ENCODE results near the gene NPY1R. TPM values are rescaled to one million over a fixed set of nuclear protein-coding genes. Genes with fewer than 3 reads are reported as not detected.

Gene NPY1R
- polyA plus RNA-seq, 3 donors, result not detected

DNA sequence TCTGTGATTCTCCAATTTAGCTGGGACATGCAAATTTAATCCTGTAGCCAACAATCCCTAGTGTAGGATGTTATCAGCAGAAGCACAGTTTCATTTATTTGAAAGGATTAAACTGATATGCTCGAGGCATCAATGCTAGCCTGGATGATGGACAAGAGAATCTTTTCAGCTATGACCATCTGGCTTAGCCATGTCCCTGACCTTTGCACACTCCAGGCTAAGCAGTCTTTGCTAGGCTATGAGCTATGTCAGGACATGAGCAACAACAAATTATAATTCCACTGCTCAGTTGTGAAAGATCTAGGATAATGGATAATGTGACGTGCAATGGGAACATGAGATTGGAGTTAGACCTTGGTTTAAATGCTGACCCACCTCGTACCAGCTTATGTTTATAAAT lies 32.0 kb downstream of the NPY1R start:
- no peak overlapping the region for H3K4me3 ChIP-seq (replicated peaks in 1 of 3; ENCODE audit: low read depth in 2 of 3, low read length in 3 of 3)
- no peaks in the 10 kb centered on the region for H3K36me3 ChIP-seq (replicated peaks in 1 of 2; ENCODE audit: control insufficient read depth in 1 of 2, insufficient read depth in 2 of 2, low read length in 2 of 2)
- H3K4me1 ChIP-seq (ENCODE audit: control insufficient read depth in 1 of 2, insufficient read depth in 2 of 2, low read length in 2 of 2), result no peaks in the 10 kb centered on the region
- H3K4me1 Mint-ChIP-seq, result no peaks in the 10 kb centered on the region
- TF ChIP-seq, protein P1, sequence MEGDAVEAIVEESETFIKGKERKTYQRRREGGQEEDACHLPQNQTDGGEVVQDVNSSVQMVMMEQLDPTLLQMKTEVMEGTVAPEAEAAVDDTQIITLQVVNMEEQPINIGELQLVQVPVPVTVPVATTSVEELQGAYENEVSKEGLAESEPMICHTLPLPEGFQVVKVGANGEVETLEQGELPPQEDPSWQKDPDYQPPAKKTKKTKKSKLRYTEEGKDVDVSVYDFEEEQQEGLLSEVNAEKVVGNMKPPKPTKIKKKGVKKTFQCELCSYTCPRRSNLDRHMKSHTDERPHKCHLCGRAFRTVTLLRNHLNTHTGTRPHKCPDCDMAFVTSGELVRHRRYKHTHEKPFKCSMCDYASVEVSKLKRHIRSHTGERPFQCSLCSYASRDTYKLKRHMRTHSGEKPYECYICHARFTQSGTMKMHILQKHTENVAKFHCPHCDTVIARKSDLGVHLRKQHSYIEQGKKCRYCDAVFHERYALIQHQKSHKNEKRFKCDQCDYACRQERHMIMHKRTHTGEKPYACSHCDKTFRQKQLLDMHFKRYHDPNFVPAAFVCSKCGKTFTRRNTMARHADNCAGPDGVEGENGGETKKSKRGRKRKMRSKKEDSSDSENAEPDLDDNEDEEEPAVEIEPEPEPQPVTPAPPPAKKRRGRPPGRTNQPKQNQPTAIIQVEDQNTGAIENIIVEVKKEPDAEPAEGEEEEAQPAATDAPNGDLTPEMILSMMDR (IDR thresholded peaks at IDR 0.05), result no peak
- H3K9me3 Mint-ChIP-seq, result no peaks in the 10 kb centered on the region
- peaks cover 0 to 4% (median 2%) of the 10 kb centered on the region in 3 donors for H3K27me3 Mint-ChIP-seq (ENCODE audit: low read depth in 3 of 3)
- no peak overlapping the region for H3K27ac ChIP-seq (ENCODE audit: low read depth in 1 of 2, low read length in 2 of 2)
- no peaks in the 10 kb centered on the region for H3K79me2 ChIP-seq (ENCODE audit: insufficient read depth, low read length)
- no peak for DNase-seq
- H3K9me3 ChIP-seq (replicated peaks in 1 of 2; ENCODE audit: control insufficient read depth in 1 of 2, insufficient read depth in 1 of 2, low read length in 2 of 2), result no peaks in the 10 kb centered on the region
- H3K4me2 ChIP-seq (replicated peaks; ENCODE audit: extremely low read depth, low read length, poor library complexity, severe bottlenecking), result no peak overlapping the region
- H3K9ac ChIP-seq (ENCODE audit: insufficient read depth, low read length, poor library complexity, severe bottlenecking), result no peak overlapping the region
- H3K36me3 Mint-ChIP-seq, result no peaks in the 10 kb centered on the region
- no peak overlapping the region for H3K27ac Mint-ChIP-seq
- no peaks in the 10 kb centered on the region for H4K20me1 ChIP-seq (ENCODE audit: insufficient read depth, low read length)
- no peak overlapping the region for H3K4me3 Mint-ChIP-seq
- intact Hi-C loops (cut with micrococcal nuclease), result no loop called here
- 60% methylated on average over 1 of the region's 3 CpGs for WGBS (ENCODE audit: insufficient coverage)
- no peaks in the 10 kb centered on the region for H3K27me3 ChIP-seq (ENCODE audit: control insufficient read depth in 2 of 2, insufficient read depth in 2 of 2, low read length in 2 of 2)
- H2AFZ ChIP-seq (ENCODE audit: insufficient read depth, low read depth, low read length, poor library complexity, severe bottlenecking), result no peak overlapping the region

DNA sequence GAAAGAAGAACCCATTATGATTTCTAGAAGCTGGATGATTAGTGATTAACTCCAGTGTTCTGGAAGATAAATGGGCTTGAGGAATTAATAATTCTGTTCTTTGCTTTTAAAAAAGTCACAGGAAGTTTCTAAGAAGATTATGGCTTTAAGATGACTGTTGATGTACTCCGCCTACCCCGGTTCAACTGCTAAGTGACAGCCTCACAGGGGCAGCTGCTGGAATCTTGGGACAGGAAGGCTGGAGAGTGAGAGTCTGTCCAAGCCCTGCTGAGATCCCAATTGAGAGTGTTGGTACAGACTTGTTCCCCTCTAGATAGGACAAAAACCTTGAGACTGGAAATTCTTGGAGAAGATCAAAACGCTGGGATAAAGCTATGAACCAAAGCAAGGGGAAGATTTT lies 37.3 kb downstream of the NPY1R start:
- Mint-ChIP-seq H3K27me3 (ENCODE audit: low read depth in 3 of 3) (peaks cover 0 to 2% (median 1%) of the 10 kb centered on the region in 3 donors), H3K27ac (no peak overlapping the region), H3K4me3 (no peak overlapping the region), H3K4me1 (no peaks in the 10 kb centered on the region), H3K9me3 (peaks cover 0 to 2% (median 0%) of the 10 kb centered on the region in 7 donors), H3K36me3 (no peaks in the 10 kb centered on the region)
- Histone ChIP-seq H3K36me3 (replicated peaks in 1 of 2; ENCODE audit: control insufficient read depth in 1 of 2, insufficient read depth in 2 of 2, low read length in 2 of 2) (no peaks in the 10 kb centered on the region), H3K9ac (ENCODE audit: insufficient read depth, low read length, poor library complexity, severe bottlenecking) (no peak overlapping the region), H3K4me3 (replicated peaks in 1 of 3; ENCODE audit: low read depth in 2 of 3, low read length in 3 of 3) (no peak overlapping the region), H2AFZ (ENCODE audit: insufficient read depth, low read depth, low read length, poor library complexity, severe bottlenecking) (no peak overlapping the region), H4K20me1 (ENCODE audit: insufficient read depth, low read length) (no peaks in the 10 kb centered on the region), H3K4me1 (ENCODE audit: control insufficient read depth in 1 of 2, insufficient read depth in 2 of 2, low read length in 2 of 2) (no peaks in the 10 kb centered on the region), H3K79me2 (ENCODE audit: insufficient read depth, low read length) (no peaks in the 10 kb centered on the region), H3K27me3 (ENCODE audit: control insufficient read depth in 2 of 2, insufficient read depth in 2 of 2, low read length in 2 of 2) (no peaks in the 10 kb centered on the region), H3K4me2 (replicated peaks; ENCODE audit: extremely low read depth, low read length, poor library complexity, severe bottlenecking) (no peak overlapping the region), H3K27ac (ENCODE audit: low read depth in 1 of 2, low read length in 2 of 2) (no peak overlapping the region), H3K9me3 (replicated peaks in 1 of 2; ENCODE audit: control insufficient read depth in 1 of 2, insufficient read depth in 1 of 2, low read length in 2 of 2) (no peaks in the 10 kb centered on the region)
- intact Hi-C loops (cut with micrococcal nuclease), result no loop called here
- TF ChIP-seq, protein P1 (IDR thresholded peaks at IDR 0.05), result no peak
- 84% methylated on average over 3 of the region's 3 CpGs for WGBS (ENCODE audit: insufficient coverage)
- no peak for DNase-seq

All from CD14-positive monocyte (primary cell).